A549 treated with Hydrocortisone at 1 μM for 4 hours (cell line): ENCODE results near the gene OR2F2. TPM values are rescaled to one million over a fixed set of nuclear protein-coding genes. Genes with fewer than 3 reads are reported as not detected.

ENCODE experiments used
- total RNA-seq: library from RNA; stranded (reverse); fragments of 200-300 nt; extraction: Qiagen RNA extraction; gene quantifications from 5 replicates; pipeline ENCODE4 v1.2.3, GENCODE V29; 2022

OR2F2 gene
- not detected in 5 replicates for total RNA-seq

DNA sequence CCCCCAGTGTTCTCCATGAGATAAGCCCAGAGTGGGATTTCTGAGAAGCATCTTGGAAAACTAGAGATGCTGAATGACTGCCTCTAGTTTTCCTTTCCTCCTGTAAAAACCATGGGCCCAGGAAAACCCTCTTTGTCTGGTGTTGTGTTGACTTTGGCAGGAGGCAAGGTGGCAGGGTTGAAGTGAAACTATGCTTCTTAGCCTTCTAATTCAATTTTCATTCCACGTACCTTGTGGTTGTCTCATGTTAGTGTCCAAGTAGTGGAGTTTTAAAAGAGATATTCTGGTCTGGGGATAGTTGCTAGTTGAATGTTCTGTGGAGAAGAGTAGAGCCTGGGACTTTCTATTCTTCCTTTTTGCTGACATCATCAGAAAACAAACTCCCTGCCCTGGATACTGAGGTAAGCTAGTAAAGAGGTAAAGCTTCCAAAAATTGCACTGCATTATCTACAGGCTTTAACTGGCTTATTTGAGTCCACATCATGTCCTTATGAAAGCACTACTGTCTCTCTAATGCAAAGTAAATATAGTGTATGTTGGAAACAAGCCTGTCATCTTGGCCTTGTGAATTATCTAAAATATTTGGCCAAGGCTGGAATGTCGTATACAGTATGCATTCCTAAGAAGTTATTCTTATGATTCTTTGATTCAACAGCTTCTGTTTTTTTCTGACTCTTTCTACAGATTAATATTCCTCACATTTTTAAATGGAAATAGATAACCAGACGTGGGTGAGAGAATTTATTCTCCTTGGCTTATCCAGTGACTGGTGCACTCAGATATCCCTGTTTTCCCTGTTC, at the start of gene OR2F2:
TSS of gene OR2F2 (plus strand) at position 708 of the 800 bp plus-strand sequence. CDS start at position 708, 0 bp downstream.

DNA sequence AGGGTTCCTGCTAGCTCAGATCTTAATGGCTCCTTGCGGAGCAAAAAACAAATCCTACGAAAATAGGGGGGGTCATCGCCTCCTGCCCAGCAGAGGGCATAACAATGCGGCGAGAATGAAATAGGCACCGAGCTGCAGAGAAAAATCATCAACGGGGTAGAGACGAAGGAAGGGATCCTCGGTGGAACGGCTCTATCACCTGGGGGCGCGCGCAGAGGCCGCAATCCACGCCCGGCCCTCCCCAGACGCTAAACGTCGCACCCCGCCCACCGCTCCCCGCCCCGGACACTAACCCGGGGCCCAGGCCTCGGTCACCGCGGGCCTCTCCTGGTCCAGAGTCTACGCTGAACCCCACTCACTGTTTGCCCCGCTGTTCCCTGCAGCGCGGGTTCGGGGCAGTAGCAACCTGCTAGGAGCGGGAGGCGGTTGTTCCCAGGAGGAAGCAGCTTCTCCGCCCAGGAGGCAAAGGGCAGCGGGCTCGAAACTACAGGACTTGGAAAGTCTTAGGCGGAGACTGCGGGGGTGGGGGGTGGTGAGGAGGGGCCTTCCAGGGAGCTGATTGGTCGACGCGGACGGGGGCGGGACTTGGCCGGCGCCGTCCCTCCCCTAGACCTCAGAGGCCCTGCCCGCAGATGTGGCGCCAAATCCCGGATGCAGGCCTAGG, 33.2 kb upstream of the OR2F2 start, which contains the start of gene TCAF1:
TSS of gene TCAF1 (minus strand) at position 509 of the 664 bp plus-strand sequence. CDS start 25,568 bp downstream, outside the sequence.

DNA sequence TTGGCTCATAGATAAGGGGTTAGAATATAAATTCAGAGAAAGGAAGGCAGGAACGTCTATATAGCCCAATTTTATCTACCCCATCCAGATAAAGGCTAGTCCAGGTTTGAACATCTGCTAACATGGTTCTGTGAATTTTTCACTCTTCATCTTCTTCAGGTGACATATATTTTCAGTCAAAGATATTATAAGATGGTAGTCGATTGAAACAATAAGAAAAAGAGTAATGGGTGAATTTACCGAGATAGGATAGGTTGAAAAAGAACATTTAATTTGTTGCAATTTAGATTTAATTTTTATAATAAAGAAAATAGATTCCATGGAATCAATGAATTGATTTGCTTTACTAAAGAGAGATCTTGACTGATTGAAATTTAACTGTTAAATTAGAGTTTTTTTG, 19.5 kb downstream of the OR2F2 start, which contains the start of gene OR2F1:
TSS of gene OR2F1 (plus strand) at position 301 of the 400 bp plus-strand sequence. CDS start 5,127 bp downstream, outside the sequence.

Other genes starting within 250 kb of the OR2F2 start
- 0.05 TPM in 1 of 5 replicates, not detected in the others for gene CTAGE6, start 177.5 kb upstream of the OR2F2 start, total RNA-seq
- gene TCAF1, start 33.1 kb upstream of the OR2F2 start, total RNA-seq = 12.0 to 22.0 TPM (median 18.2 TPM) in 5 replicates
- not detected in 5 replicates for gene OR2F1, start 19.6 kb downstream of the OR2F2 start, total RNA-seq
- not detected in 5 replicates for gene OR6B1, start 65.1 kb downstream of the OR2F2 start, total RNA-seq
- gene OR2A5, start 113.7 kb downstream of the OR2F2 start, total RNA-seq = not detected in 5 replicates
- not detected in 5 replicates for gene OR2A25, start 134.6 kb downstream of the OR2F2 start, total RNA-seq
- gene OR2A12, start 151.0 kb downstream of the OR2F2 start, total RNA-seq = not detected in 5 replicates
- not detected in 5 replicates for gene OR2A2, start 174.3 kb downstream of the OR2F2 start, total RNA-seq
- not detected in 5 replicates for gene OR2A14, start 187.9 kb downstream of the OR2F2 start, total RNA-seq
- 0.03 TPM in 1 of 5 replicates, not detected in the others for gene CTAGE4, start 248.2 kb downstream of the OR2F2 start, total RNA-seq